ENCODE measurements around the gene MAP3K7.

Gene MAP3K7

DNA sequence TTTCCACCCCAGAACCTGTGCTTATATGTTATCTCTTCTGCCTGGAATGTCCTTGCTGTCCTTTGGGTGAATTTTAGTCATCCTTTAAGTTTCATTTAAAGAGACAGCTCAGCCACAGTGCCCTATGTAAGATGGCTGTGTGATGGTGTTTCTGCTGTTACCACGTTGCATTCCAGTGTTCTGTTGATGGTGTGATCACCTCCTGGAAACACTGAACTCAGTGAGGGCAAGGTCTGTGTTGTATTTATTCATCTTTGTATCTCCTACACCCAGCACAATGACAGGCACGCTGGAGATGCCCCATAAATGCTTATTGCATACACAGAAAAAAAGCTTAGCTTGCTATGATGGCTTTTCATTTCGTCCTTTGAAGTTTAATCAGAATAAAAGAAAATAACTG, 102.5 kb downstream of the MAP3K7 start:
- no peak for DNase-seq (ENCODE audit: low spot score)

DNA sequence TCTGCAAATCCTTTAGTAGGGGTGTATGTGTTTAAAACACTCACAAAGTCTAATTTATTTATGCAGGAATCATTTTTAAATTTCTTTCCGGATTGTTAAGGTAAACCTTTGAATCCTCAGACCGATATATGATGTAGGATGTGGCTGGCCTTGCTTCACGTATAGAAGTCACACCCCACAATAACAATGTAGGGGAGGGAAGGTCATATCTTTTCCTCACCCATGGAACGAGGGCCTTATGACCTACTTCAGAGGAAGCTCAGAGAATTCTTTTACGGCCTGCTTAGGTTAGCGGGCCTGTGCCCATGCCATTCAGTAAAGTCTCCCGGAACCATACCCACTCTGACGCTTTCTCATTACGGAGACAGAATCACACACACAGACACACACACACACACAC, 102.9 kb downstream of the MAP3K7 start:
- DNase-seq (ENCODE audit: low spot score) = no peak

DNA sequence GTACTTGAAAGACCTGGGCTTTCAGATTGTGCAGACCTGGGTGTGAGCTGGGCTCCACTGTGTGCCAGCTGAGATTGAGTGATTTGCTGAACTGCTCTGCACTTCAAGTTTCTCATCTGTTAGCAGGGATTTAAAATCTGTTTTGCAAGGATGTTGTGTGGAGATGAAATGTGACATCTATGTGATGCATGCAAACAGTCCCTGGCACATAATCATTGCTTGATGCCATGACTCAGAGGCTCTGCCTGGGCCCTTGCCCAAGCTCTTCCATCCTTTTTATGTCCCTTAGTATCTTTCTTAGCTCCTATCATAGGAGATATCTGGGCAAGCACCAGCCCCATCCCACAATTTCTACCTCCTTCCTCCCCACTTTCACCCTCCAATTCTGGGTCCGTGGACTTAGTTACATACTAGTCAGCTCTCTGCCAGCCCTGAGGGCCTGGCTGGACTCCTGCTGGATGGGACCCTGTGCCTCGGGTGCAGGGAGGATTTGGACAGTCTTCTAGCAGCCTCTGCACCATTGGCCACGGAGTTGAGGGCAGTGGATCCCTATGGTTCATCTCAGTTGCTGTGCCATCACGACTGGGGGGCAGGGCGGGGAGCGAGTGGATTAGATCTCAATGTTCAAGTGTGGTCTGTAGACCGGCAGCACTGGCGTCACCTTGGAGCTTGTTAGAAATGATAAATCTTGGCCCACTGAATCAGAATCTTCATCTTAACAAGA, 103.6 kb downstream of the MAP3K7 start:
- peak; percentile 54 for DNase-seq (ENCODE audit: low spot score)

DNA sequence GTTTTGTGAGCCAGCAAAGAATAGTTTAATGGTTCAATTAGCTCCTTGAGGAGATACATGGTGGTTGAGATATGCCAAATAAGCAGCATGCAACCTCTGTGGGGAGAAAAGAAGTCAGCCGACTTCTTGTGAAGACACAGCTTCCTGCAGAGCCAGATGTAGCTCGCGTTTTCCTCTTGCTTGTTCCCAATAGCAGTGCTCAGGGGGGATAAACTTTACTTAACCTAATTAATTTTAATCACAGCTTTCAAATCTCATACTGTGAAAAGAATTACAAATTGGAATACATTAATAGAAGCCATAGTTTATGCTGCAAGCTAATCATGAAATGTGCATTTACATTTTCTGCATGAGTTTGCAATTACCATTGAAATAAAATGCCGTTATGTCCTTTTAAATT, 106.2 kb downstream of the MAP3K7 start:
- no peak for DNase-seq (ENCODE audit: low spot score)

DNA sequence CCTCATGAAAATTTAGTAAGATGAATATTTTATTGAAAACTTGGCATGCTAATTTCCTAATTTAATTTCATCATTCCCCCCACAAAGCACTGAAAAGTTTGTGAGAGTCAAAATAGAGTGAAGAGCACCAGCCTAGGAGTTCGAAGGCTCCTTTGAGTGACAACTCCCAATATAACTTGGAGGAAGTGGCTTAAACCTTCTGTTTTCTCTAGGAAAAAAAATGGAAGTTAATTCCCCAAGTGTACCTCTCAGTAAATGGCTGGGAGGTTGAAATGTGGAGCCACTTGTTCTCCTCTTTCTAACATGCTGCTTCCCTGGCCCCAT, 107.3 kb downstream of the MAP3K7 start:
- DNase-seq (ENCODE audit: low spot score) = no peak

DNA sequence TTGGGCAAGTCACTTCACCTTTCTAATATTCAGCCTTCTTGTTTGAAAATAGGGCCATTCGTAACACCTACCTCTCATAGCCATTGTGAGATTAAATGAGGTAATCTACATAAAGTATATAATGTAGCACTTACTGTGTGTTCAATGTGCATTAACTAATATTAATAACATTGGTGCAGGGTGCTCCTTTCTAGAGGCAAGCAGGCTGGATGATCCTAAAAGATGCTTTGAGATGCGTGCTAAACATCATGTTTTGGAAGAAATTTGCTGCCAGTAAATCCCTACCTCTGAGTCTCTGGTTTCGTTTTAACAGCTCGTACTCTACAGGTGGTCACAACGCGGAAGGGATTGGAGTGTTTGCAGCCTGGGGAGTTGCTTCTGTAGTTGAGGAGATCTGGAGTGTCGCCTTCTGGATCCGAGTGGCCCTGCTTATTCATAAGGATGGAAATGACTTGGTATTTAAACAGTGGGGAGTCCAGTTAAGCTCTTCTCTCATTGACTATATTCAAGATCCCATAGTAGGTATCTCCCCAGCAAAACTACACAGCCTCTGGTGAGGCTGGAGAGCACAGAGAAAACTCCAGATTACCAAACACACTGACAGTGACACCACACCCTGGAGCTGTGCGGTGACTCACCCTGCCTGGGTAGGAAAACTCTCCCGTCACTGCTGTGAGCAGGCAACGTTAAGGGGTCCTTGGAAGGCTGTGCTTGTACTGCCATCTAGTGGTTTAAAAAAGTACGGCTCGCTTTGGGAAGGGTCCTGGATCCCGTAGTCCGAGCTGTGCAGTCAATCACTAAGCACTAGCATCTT, 107.9 kb downstream of the MAP3K7 start:
- DNase-seq (ENCODE audit: low spot score) = peak; percentile 97

DNA sequence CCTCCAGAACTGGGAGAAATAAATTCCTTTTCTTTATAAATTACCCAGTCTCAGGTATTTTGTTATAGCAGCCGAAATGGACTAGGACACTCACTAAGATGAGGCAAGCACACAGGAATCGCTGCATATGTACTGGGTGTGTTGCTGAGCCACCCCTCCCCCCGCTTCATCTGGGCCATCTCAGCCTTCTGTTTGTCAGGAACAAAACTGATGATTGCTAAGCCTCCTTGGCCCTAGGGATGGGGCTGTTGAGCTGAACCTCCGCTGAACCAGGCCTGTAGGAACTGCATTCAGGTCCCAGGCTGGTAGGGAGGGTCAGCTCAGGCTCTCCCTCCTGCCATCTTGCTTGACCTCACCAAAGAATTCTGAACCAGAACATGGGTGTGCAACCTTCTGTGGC, 108.6 kb downstream of the MAP3K7 start:
- no peak for DNase-seq (ENCODE audit: low spot score)

DNA sequence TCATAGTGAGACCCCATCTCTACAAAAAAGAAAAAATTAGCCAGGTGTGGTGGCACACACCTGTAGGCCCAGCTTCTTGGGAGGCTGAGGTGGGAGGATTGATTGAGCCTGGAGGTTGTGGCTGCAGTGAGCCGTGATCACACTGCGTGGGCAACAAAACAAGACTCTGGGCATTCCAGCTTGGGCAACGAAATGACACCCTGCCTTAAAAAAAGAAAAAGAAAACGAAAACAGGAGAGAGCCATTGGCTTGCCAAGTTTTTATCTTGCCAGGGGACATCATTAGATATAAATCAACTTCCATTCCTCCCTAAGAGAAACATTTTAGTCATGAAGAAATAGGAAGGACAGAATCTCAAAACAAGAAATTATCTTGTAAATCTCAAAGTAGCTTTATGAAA, 109.5 kb downstream of the MAP3K7 start:
- no peak for DNase-seq (ENCODE audit: low spot score)

DNA sequence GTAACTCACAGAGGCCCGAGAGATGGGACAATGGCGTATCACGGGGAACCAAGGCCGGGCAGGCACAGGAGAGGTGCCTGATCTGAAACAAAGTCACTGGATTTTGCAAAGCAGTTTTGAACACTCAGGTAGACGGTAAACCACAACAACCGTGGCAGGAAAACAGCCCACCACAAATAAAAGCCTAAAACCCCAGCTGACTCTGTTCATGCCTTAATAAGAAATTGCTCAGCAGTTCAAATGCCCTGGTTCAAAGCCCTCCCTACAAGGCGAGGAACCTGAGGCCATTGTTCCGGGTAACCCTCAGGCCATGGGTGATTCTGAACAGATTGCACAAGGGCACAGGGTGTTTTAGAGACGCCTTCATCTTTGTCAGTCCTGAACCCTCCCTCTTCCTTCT, 114.2 kb downstream of the MAP3K7 start:
- no peak for DNase-seq (ENCODE audit: low spot score)

DNA sequence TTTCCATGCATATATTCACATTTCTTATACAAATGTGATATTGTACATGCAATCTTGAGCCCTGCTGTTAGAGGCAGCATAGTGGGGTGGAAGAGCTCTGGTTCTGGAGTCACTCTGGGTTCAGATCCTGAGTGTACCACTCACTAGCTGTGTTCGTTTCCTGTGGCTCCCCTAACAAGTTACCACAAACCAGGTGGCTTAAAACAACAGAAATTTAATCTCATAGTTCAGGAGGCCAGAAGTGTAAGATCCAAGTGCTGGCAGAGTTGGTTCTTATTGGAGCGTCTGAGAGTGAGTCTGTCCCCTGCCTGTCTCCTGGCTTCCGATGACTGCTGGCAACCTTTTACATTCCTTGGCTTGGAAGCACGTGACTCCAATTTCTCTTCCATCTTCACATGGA, 115.6 kb downstream of the MAP3K7 start:
- DNase-seq (ENCODE audit: low spot score) = no peak

DNA sequence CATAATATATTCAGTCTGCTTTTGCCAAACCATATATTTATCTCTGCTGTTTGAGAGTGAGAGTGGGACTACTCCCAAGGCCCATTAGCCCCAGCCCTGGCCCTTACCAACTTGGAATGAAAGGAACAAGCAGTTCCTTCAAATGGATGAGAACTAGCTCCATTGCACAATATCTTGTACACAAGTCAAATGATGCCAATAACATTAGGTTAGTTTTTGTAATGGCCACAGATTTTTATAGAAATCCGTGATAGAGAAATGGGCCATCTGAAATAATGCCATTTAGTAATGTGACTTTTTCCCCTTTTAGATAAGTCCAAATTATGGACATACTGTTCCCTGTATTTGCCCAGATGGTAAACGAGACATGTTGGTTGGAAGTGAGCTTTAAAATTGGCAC, 117.0 kb downstream of the MAP3K7 start:
- no peak for DNase-seq (ENCODE audit: low spot score)

DNA sequence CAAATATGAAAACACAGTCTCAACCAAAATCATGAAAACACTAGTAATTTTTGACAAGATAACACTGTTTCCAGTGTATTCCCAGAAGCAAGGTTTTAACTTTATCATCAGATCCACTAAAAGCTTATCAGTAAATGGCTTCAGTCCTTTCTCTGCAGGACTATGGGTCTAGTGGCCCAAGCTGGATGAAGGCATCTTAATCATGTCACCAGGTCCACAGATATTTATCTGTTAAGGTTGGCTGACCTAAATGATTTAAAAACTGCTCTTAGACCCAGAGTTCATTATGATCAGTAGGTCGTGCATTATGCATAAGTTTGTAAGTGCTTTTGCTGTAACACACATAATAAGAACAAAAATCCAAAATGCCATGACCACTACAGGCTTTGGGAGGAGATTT, 118.0 kb downstream of the MAP3K7 start:
- no peak for DNase-seq (ENCODE audit: low spot score)

DNA sequence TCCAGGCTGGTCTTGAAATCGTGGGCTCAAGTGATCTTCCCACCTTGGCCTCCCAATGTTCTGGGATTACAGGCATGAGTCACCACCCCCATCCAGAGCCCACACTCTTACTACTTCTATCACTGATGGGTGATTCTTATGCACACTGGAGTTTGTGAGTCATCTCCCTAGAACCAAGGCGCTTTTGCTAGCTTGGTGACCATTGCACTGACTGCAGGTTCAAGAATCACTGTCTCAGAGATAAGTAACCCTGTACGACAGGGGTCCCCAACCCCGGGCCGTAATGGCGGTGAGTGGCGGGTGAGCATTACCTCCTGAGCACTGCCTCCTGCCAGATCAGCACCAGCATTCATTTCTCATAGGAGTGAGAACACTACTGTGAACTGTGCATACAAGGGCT, 118.8 kb downstream of the MAP3K7 start:
- DNase-seq (ENCODE audit: low spot score) = no peak

DNA sequence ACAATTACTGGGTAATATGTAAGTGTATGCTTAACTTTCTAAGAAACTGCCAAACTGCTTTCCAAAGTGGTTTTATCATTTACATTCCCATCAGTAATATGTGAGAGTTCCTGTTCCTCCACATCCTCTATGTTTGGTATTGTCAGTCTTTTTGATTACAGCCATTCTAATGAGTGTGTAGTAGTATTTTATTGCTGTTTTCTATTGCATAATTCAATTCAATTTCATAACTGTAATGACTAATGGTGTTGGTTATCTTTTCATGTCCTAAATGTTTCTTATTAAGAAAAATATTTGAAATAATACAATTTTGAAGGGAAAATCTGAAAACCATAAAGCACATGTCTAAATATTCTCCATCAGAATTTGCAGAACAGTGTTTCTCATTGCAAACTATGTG, 119.3 kb downstream of the MAP3K7 start:
- DNase-seq (ENCODE audit: low spot score) = no peak

DNA sequence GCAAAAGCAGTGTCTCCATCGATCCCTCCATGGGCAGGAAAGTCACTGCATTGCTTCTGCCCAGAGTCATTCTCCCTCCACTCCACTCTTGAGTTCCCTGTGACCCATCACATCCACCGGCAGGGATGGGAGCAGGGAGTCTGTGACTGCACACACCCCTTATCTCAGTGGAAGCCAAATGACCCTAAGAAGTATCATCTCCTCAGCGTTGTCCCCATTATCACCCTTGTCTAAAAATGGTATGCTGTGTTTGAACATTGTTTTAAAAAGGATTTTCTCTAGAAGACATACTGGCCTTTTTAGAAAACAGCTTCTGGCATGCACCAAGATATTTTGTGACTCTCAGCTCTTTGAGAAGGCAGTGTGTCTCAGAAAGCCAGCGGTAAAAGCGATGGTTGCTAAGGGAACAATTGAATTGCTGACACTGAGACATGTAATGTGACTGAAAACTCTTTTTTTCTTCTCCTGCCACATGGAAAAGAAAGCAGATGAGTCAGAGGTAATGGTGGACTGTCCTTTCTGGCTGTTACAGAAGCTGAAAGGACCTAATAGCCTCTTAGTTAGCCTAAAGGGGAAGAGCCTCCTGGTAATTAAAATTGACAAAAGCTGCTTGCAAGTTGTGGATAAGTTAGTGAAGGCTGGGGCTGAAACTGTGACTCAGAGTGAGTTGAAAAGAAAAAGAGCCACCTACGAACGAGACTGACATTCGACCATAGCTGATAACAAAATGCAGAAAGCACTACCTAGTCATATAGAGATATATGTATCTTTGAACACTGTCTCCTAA, 120.5 kb downstream of the MAP3K7 start:
- no peak for DNase-seq (ENCODE audit: low spot score)

DNA sequence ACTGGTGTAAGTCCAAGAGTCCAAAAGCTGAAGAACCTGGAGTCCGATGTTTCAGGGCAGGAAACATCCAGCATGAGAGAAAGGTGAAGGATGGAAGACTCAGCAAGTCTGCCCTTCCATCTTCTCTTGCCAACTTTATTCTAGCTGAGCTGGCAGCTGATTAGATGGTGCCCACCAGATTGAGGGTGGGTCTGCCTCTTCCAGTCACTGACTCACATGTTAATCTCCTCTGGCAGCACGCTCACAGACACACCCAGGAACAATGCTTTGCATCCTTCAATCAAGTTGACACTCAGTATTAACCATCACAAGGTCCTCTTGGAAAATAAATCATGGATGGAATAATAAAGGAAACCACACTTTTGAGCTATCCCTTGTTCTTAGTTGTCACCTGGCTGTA, 121.2 kb downstream of the MAP3K7 start:
- DNase-seq (ENCODE audit: low spot score) = no peak

DNA sequence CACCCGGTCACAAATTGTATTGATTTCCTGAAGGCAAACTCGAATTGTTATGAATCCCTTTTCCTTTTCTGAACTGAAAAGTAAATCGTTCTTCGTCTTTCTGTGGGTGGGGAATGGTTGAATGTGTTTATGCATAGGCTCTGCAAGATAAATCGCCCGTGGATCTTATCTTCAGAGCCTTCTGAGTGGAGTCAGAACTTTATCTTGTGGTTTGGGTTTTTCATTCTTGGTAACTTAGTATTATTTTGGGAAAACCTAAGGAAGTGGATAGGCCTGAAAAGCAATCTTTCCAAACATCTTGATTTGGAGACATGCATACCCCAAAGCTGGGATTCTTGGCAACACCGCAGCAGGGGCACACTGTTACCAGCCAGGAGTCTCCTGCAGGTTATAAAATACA, 122.4 kb downstream of the MAP3K7 start:
- no peak for DNase-seq (ENCODE audit: low spot score)

DNA sequence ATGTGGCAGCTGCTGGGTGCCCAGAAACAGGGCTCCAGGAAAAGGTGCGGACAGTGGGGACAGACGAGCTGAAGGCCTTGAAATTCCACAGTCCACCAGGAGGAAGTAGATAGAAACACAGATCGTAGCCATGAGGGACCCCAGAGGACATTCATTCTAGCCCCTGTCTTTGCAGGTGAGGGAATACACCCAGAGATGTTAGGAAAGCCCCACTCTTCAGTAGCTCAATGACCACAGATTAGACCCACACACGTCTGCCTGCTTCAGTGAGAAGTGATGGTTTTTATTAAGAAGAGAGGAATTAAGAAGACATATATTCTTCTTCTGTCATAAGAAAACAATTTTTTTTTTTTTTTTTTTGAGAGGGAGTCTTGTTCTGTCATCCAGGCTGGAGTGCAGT, 123.0 kb downstream of the MAP3K7 start:
- DNase-seq (ENCODE audit: low spot score) = no peak
